ENCODE data around the gene LAMA2.

Gene LAMA2

DNA sequence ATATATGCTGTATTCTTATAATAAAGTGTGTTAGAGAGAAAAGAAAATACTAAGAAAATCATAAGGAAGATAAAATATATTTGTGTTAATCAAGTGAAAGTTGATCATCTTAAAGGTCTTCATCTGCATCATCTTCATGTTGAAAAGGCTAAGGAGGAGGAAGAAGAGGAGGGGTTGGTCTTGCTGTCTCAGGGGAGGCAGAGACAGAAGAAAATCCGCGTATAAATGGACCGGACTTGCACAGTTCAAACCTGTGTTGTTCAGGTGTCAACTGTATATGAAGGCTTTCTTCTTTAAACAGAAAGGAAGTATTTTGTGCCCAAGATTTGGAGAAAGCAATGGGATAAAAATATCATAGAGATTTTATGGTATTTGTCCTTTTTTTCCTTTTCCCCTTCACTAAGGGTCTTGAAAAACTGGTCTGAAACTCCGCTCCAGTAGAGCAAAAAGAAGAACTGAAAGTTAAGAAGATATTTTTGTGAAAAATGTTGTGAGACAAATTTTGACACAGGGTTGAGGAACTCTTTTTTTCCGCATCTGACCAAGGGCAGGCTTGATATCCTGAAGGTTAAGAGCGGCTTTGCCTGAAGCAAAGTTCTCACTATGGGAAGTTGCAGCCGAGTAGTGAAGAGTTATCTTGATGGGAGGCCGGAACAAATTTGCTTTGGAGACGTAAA, 350.7 kb downstream of the LAMA2 start:
- DNase-seq: no peak

DNA sequence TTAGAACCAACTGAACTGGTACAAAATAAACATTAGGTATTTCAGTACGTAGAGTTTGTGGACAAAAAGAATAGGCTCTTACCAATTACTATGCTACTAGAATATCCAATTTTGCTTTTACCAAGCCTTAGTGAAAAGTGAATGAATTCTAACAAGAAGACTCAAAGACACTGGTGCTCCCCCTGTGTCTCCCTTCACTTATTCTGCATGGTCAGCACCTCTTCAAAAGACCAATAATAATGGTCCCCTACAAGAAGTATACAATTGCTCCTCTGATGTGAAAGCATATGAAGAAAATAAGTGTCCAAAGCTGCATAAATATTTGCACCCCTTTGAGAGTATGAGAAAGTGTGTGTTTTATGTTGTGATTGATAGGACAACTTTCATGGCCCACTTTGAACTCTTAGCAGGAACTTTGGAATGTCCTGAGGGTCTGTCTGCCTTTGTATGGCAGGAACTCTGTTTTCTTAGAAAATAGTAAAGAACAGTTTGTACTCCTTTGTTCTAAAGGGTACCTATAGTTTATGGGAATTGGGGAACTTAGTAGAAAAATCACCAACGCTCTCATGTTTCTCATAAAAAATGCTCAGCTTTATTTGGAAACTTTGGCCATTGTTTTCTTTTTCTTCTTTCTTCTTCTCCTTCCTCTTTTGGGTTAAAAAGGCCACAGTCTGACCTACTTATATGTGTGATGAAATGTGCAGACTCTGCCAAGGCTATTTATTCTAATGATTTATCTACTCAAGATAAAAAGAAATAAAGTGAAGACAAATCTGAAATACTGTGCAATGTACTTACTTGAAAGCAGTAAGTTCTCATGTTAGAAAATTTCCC, 352.4 kb downstream of the LAMA2 start:
- DNase-seq: no peak

- DNase-seq: no peak
Observed at GRCh38 chr6:129236001-129236517, 353.1 kb downstream of the LAMA2 start.

GRCh38 chr6:129238991-129239390, 356.1 kb downstream of the LAMA2 start:
- DNase-seq: no peak

DNA sequence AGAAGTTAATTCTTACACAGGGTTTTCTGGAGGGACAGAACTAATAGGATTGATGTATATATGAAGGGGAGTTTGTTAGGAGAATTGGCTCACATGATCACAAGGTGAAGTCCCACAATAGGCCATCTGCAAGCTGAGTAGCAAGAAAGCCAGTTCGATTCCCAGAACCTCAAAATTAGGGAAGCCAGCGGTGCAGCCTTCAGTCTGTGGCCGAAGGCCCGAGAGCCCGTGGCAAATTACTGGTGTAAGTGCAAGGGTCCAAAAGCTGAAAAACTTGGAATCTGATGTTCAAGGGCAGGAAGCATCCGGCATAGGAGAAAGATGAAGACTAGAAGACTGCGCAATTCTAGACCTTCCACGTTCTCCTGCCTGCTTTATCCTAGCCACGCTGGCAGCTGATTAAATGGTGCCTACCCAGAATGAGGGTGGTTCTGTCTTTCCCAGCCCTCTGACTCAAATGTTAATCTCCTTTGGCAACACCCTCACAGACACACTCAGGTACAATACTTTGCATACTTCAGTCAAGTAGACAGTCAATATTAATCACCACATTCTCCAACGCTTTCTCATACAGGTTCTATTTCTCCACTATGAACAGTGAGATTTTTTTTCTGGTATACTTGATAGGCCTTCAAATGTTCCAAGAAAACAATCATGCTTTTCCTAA, 357.0 kb downstream of the LAMA2 start:
- DNase-seq: no peak

DNA sequence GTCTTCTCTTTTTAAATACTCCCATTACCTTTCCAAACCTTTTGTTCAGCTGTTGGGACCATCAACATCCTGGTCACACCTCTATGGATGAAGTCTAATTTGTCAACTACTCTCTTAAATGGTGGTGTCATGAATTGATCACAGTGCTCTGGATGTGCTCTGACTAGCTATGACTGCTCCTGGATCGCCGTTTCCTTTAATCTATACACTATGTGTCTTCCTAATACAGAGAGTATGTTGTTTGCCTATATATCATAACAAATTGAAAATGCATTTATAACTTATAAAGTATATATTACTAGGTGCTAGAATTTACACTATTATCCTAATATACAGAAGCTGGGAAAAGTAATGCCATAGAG, 357.5 kb downstream of the LAMA2 start:
- DNase-seq: no peak

DNA sequence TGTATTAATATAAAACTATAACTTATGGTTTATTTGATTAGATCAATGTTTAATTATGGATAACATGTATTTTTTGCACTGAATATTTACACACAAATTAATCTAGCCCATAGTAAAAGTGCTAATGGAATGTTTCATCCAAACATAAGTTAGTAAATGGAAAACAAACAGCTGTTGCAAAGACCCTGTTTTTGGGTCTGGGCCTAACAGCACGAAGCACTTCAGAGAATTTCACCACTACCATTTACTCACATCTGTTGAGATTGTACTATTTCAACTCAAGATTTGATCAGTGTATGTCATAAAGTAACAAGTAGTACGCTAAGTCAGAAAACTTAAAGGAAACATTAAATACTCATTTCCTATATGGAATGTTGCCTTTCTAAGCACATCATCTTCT, 359.6 kb downstream of the LAMA2 start:
- DNase-seq: no peak

DNA sequence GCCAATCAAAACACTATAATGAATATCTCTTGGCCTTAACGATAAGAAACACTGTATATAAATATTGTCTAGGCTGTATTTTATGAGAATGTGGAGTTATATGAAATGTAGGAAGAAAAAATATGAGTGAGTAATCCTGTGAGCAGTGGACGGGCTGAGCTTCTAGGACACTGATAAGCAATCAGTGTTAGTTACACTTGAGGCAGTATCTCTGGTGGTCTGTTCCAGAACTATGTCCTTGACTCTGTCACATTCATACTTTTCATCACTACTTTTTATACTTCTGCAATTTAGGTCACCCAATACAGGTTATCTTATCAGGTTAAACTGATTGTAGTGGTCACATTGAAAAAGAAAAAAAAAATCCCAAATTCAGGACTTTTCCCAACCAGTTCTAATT, 360.4 kb downstream of the LAMA2 start:
- no peak for DNase-seq

DNA sequence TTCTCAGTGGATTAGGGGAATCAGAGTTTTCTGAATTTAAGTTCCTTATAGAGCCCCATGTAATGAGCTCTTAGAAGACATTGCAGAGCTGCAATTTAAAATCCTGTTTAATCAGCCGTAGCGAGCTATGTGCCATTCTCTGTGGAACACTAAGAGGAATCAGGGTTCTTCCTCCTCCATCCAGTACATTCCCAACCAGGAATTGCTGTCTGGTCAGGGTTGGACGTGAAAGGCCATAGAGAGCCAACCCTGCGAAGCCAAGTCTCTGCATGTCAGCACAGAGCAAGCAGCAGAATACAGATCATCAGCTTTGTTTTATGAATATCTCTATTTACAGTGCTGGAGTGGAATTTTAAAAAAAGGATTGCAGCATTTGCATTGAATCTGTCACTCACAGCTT, 366.0 kb downstream of the LAMA2 start:
- DNase-seq: no peak

- DNase-seq: peak; percentile 10
Observed at GRCh38 chr6:129251669-129252376, 368.9 kb downstream of the LAMA2 start.

DNA sequence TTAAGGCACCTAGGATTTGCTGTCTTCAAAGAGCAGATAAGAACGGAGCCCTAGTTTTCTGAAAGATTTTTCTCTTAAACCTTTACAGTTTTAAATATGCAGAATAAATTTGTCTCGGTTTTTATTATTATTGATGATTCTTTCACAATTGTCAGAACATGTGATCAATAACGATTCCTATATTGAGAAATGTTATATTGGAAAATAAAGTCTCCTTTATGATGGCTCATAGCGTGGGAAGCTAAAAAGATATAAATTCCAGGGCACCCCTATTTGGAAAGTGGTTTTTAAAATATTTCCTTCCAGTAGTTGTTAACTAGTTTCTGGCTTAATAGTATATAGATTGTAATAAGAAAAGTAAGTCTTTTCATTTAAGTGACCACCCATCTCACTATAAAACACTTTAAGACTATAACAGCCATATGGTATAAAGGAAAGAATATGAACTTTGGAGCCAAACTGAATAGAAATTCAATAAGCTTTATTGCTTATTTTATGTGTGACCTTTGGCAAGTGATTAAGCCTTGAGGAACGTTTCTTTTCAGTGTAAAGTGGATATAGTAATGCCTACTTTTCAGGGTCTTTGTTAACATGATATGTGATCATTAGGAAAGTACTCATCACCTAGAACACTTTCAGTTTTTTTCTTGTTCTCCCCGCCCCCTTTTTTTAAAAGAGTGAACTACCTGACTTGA, 369.6 kb downstream of the LAMA2 start:
- DNase-seq: no peak

DNA sequence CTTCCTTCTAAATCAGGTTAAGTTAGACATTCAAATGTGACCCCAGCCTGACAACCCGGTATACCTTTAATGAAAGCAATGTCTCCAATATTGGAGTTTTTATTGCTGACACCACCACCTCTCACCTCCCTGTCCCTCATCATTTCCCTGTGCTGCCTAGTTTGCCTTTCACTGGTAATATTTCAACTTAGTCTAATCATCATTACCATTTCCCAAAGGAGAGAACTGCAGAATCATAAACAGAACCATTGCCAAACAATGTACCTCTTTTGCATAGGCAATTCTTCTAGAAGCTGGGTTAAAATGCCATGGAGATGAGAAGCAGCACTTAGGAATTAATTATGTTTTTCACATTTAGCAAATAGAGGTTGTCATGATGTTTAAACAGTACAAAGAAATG, 370.3 kb downstream of the LAMA2 start:
- no peak for DNase-seq

- DNase-seq: no peak
Observed at GRCh38 chr6:129253727-129254126, 370.8 kb downstream of the LAMA2 start.

- no peak for DNase-seq
Observed at GRCh38 chr6:129257196-129257595, 374.3 kb downstream of the LAMA2 start.

- DNase-seq: no peak
Observed at GRCh38 chr6:129262661-129263060, 379.7 kb downstream of the LAMA2 start.

DNA sequence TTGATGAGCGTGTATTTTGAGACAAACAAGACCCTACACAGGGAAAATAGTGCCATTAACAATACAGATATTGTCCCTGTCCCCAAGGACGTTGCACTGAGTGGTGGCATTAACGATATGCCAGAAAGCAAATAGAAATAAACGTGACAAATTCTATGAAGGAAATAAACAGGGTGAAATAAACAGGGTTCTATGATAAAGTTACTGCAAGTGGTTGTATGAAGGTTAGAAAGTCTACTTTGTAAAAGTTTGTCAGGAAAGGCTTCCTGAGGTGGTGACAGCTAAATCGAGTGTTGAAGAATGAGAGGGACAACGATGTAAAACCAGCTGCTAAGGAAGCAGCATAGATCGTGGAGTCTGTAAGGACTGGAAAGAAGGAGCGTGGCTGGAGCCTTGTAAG, 380.2 kb downstream of the LAMA2 start:
- DNase-seq: no peak

GRCh38 chr6:129264480-129265045, 381.6 kb downstream of the LAMA2 start:
- DNase-seq: no peak

DNA sequence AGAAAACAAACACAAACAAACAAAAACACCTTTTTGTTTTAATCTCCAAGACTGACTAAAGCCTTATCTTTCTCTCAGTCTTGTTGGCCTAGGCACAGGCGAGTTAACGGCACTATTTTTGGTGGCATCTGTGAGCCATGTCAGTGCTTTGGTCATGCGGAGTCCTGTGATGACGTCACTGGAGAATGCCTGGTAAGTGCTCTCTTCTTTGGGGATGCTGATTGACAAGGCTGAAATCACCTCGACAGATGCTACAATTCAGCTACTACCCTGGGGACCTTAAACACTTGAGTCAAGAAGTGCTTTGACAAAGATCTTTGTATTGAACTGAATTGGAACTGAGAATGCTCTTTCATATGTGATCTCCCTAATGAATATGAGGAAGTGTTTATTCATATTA, 384.1 kb downstream of the LAMA2 start:
- no peak for DNase-seq

- DNase-seq: no peak
Observed at GRCh38 chr6:129269076-129269475, 386.1 kb downstream of the LAMA2 start.

GRCh38 chr6:129269891-129270290, 387.0 kb downstream of the LAMA2 start:
- no peak for DNase-seq

DNA sequence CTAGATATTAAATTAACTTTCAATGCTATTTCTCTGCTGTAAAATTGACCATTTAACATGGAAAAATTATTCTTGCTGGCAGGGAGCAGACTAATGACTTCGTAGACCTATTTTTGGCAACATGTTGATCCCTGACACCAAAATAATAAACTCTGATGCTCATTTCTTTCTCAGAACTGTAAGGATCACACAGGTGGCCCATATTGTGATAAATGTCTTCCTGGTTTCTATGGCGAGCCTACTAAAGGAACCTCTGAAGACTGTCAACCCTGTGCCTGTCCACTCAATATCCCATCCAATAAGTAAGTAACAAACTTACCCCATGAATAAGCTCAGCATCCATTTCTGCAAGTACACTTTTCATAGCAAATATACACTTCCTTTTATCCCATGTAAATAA, 387.5 kb downstream of the LAMA2 start:
- DNase-seq: no peak

DNA sequence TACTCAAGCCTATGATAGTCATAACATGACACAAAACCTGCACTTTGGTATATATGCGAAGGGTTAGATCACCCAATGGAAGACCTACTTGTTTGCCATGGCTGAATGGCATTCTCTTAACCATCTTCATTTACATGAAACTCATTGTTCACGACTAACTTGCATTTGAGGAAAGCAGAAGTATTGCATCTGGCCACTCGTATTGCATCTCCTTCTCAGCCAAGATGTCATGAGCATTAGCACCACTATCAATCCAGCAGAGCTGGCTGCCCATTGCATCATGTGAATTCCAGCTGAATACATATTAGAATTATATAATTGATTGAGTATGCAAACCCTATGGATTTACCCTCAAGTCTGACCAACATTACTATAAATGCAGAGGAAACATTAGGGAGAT, 390.2 kb downstream of the LAMA2 start:
- no peak for DNase-seq

All from CD4-positive, alpha-beta T cell treated with Interferon gamma for 1 hour (primary cell).